ENCODE results near the gene ZNF860.
"Not testable (repeated sequence)": the region's sequence is repeated elsewhere in the genome, so short reads cannot be mapped to it uniquely, and the experiment has no call there.

Gene ZNF860

DNA sequence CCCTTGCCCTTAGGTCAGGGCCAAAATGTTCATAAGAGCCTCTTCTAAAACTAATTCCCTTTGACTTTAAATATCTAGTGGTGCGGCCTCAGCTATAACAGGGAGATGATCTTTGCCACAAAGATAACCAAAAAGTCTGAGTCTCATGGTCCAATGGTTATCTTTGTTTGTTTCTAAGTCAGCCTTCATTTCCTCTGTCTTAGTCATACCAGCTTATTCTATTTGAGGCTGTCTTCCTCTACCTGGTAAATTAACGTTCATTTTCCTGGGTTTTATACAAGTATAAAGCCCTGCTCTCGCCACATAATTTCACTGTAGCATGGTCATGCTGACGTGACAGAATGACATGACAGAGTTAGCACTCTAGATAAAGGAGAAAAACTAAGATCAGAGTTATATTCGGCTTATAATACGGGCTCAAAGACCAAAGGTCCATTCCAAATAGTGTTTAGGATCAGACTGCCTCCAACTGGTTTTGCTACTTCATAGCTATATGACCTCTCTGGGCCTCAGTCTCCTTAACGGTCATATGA, 18.4 kb downstream of the ZNF860 start:
- no peak for DNase-seq (ENCODE audit: low spot score)

DNA sequence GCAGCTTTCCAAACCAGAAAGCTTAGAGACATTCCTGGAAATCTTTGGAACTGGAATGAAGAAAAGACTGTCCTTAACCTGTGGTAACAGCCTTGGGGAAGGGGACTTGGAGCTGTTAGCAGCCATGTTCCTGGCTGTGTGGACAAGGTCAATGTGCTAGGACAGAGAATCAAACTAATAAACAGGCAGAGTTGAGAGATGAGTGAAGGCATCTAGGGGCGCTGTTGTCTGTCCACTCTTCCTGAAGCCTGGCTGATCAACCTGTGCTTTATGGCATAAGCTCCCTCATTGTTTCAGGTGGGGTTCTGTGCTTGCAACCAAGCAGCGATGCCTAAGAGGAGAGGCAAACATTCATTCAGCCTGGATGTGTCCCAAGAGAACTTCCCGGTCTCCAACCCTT, 19.3 kb downstream of the ZNF860 start:
- DNase-seq (ENCODE audit: low spot score) = no peak

DNA sequence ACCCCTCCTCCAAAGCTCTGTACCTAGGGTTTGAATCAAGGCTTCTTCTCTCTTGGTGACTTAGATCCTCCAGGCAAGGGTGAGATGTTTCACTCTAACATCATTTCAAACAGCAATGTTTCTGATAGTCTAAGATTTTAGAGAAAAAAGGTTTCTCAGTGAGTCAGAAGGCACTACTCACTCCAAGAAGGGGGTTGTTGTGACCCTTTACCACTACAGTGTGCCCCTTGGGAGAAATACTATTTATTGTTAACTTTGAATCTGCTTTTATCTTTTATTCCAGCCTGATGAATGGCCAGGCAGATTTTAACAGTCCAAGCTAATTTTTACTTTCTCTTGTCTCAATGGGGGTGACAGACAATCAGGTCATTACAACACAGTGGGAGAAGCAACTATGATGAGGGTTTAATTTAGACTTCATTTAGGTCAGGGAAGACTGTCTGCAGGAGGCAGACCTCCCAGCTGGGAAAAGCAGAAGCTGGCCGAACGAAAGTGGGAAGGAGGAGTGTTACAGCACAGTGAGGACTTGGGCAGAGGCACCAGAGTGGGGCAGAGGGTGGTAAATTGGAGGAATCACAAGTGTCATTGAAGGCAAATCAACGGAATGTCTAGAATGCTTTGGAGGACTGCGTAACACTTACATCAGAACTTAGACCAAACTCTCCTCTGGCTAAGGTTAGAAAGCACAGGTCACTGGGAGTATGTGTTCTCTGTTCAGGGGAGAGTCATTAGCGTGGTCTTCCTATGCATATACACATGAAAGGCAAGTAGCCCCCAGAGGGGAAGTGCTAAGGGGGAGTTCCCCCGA, 21.2 kb downstream of the ZNF860 start:
- DNase-seq (ENCODE audit: low spot score) = no peak

DNA sequence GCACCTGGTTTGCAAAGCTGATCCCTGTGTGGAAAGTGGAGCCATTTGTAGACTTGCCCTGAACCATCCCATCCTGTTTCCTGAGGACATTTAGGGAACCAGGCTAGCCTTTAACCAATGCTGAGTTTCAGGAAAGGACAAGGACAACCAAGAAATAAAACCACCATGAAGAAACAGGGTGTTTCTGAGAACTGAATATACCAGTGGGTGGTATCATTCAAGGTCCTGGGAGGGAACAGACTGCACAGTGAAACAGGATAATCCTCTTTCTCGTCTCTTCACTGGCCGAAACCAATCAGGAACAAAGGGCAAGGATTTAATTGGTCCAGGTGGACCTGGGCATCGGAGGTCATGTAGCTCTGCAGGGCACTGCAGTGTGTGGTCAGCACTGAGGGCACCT, 21.8 kb downstream of the ZNF860 start:
- no peak for DNase-seq (ENCODE audit: low spot score)

DNA sequence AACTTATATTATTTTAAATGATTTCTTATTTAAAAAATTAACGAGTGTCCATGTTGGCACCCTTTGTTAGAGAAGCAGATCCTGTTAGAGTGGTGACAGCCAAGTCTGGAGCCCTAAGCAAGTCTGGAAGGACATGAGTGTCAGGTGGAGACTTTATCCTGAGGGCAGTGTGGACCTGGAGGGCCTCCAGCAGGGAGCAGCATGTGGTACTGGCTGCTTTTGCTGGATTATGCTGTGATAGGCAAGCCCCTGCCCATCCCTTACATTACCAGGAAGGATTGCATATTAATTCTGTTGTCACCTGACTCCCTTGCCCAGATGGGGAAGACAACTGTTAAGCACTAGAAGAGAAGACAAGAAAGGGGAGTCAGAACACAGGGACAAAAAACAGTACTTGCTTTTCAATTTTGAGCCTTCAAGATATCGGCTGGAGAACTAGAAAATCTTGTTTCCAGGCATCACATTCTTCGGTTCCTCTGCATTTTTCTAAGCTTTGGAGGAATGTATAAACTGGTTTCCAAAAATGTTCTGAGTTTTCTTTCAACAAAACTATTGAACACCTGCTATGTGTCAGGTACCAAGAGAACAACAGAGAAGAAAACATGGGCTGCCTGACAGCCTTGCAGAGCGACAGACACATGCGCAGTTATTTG, 22.7 kb downstream of the ZNF860 start:
- DNase-seq (ENCODE audit: low spot score) = no peak

DNA sequence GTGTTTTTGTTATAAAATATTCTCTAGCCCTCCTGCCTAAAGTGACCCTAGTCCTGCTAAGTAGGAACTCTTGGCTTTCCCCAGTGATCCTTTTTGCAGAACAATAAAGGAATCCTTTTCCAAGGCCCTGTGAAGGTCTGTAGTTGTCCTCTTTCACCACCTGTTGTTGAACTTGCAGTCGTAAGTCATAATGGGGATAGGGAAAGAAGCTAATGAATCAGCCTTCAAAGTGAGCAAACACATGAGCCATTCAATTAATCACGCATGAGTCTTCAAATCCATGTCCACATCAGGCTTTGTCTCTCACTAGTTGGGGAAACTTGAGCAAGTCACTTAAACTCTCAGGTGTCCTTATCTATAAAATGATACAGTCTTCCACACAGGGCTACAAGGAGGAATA, 27.6 kb downstream of the ZNF860 start:
- DNase-seq (ENCODE audit: low spot score) = no peak

DNA sequence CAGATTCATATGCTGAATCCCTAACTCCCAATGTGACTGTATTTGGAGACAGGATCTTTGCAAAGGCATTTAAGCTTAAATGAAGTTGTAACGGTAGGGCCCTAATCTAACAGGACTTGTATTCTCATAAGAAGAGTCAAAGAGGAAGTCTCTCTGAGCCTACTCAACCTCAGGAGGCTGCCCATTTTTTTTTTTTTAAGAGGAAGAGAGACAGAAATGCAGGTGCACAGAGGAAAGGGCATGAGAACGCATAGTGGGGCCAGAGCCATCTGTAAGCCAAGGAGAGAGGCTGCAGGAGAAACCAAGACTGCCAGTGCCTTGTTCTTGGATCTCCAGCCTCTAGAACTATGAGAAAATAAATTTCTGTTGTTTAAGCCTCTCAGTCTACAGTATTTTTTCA, 28.4 kb downstream of the ZNF860 start:
- DNase-seq (ENCODE audit: low spot score) = no peak

DNA sequence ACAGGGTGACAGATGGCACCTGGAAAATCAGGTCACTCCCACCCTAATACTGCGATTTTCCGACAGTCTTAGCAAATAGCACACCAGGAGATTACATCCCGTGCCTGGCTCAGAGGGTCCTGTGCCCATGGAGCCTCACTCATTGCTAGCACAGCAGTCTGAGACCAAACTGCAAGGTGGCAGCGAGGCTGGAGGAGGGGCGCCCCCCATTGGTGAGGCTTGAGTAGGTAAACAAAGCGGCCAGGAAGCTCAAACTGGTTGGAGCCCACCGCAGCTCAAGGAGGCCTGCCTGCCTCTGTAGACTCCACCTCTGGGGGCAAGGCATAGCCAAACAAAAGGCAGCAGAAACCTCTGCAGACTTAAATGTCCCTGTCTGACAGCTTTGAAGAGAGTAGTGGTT, 29.1 kb downstream of the ZNF860 start:
- not testable (repeated sequence) for DNase-seq (ENCODE audit: low spot score)

DNA sequence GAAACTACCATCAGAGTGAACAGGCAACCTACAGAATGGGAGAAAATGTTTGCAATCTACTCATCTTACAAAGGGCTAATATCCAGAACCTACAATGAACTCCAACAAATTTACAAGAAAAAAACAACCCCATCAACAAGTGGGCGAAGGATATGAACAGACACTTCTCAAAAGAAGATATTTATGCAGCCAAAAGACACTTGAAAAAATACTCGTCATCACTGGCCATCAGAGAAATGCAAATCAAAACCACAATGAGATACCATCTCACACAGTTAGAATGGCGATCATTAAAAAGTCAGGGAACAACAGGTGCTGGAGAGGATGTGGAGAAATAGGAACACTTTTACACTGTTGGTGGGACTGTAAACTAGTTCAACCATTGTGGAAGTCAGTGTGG, 34.1 kb downstream of the ZNF860 start:
- not testable (repeated sequence) for DNase-seq (ENCODE audit: low spot score)

DNA sequence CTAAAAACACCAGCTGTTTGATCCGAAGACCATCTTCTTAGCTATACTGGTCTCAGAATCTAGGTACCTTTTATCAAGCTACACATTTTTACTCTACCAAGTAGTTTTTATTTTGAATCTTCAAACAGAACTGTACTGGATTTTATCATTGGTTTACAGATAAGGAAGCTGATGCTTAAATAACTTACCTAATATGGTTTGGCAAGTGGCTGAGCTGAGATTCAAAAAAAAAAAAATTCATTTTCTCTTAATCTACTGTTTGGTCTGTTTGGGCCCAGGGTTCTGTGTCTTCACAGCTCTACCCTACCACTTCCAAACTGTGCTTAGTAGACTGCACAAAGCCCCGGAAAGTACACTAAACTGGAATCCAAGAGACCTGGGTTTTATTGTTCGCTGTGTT, 35.7 kb downstream of the ZNF860 start:
- no peak for DNase-seq (ENCODE audit: low spot score)

DNA sequence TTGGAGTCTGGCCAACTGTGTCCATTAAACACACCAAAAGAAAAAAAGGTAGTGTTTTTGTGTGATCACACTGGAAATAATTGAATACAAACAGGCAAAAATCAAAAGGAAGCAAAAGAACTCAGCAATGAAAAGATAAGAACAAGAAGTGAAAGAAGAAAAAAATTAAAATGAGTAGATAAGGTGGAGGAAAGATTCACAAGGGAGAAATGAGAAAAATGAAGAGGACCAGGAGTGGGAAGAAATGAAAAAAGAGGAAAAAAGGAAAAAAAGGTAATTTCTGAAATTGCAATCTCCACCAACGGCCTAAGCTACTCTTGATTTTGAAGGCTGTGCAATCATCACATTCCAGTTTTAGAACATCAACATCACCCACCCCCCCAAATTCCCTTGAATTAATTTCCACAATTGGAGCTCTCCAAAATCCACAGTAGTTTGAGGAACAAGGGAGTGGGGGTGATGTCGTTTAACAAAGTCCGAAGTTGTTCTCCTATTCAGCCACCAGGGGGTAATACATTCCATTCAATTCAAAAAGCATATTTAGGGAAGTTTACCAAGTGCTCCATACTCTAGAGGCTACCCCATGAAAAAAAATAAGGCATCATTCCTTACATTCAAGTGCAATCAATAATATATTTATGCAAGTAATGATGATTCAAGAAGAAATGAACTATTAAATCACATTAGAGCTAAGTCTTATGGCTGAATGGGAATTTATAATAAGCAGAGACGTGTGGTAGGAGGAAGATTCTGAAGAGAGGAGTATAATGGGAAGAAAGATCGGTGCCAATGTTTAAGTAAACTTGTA, 37.4 kb downstream of the ZNF860 start:
- DNase-seq (ENCODE audit: low spot score) = peak; percentile 59

DNA sequence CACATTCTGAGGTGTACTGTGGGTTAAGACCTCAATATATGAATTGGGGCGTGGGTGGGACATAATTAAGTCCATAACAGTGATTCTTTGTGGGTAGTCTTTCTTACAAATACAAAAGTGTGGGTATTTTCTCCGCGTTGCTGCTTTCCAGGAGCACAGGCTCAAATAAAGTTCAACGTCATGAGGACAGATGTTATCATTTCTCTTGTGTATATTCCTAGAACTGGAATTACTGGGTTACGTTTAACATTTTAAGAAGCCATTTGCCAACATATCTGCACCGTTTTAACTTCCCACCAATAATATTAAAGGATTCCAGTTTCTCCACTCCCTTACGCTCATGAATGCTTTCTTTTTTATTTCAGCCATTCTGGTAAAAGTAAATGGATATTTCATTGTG, 39.6 kb downstream of the ZNF860 start:
- no peak for DNase-seq (ENCODE audit: low spot score)

DNA sequence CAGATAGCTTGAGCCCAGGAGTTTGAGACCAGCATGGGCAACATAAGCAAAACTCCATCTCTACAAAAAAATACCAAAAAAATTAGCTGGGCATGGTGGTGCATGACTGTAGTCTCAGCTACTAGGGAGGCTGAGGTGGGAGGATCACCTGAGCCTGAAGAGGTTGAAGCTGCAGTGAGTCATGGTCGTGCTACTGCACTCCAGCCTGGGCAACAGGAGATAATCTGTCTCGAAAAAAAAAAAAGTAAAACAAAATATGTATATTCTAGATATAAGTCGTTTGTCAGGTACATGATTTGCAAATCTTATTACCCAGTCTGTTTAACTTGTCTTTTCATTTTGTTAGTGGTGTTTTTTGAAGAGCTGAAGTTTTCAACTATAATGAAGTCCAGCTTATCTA, 40.2 kb downstream of the ZNF860 start:
- DNase-seq (ENCODE audit: low spot score) = no peak

DNA sequence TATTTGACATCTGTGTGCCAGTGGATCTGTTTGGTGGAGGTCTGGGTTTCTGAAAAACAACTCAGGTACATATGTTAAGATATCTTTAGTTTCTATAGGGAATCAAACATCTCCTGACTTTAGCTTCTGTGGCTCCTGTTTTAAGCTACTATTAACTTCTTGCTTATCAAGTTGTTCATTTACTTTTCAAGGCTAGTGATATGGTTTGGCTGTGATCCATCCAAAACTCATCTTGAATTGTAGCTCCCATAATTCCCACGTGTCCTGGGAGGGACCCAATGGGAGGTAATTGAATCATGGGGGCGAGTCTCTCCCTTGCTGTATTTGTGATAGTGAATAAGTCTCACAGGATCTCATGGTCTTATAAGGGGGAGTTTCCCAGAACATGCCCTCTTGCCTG, 41.4 kb downstream of the ZNF860 start:
- DNase-seq (ENCODE audit: low spot score) = no peak

DNA sequence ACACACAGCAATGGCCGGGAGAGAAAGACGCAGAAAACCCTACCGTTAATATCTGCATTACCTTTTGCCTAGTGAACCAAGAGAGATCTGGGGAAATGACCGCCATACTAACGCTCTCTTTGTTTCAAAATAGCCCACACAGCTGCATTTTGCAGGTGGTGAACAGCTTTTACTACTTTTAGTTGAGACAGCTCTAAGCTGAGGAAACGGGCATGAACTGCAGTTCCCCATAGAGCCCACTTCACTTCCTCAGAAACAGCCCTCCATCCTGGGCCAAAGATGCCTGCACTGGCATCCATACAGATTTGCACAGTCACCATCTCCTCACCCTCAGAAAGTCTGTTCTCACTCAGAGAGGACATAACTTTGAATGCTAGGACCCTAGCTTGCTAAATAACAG, 45.0 kb downstream of the ZNF860 start:
- DNase-seq (ENCODE audit: low spot score) = peak; percentile 10

DNA sequence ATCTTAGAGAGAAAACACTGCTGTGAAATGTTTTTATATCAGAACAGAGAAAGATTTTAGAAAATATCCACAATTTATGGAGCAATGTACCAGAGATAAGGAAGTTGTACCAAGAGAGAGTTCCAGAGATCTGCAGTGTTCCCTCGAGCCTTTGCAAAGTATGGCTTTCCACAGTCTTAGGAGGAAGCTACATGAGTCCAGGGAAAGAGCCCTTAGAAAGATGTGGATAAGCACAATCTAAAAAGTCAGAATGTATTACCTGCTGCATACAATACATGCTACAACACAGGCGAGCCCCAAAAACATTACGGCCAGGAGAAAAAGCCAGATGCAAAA, 56.4 kb downstream of the ZNF860 start:
- DNase-seq (ENCODE audit: low spot score) = no peak

DNA sequence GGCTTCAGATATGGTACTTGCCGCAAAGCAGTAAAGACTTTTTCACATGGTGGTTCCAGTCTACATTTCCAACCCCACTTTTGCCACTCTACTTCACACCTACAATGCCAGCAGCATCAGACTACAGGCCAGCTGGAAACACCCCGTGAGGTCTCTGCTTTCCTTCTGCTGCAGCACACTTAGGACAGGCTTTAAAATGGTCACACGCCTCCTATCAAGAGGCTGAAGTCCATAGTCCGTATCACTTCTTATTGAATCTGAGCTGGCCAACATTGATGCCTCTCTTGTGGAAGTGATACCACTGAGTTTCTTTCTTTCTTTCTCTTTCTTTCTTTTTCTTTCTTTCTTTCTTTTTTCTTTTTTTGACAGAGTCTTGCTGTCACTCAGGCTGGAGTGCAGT, 59.8 kb downstream of the ZNF860 start:
- DNase-seq (ENCODE audit: low spot score) = no peak

Measured in Ammon's horn (tissue), 1 donor.